Measurements from ENCODE around the gene DNAH8. TPM values are rescaled to one million over a fixed set of nuclear protein-coding genes. Genes with fewer than 3 reads are reported as not detected.

The DNAH8 gene
- total RNA-seq, 1 donor from 2014 or later = not detected

DNA sequence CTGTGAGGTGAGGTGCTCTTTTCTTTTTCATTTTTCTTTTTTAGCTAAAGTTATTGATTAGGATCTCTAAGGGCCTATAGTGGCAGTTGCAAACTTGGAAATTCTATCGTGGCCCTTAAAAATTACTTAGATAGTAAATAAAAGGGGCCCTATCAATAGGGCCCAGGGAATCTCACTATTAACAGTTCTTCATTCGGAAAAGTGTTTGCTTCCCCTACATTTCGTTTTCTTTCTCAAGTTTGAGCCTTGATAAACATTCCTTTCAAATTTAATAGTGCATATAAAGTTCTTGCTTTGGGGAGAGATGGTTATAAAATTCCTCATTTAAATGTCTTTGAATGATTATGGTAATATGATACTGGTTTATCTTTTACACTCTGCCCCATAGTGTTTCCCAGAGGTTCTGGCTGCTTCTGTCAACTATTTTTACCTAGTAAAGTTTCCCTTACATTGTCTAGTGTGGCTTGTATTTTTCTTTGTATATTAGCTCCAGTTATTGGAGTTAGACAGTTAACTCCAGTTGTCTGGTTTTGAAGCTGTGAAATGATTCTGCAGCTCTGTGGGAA is 263.1 kb downstream of the DNAH8 start:
- Histone ChIP-seq H3K9me3 (ENCODE audit: insufficient read depth, low read depth, low read length) (no peaks in the 10 kb centered on the region), H3K4me2 (ENCODE audit: low read length) (no peak overlapping the region), H3K4me3 (ENCODE audit: insufficient read depth, low read depth, low read length) (no peak overlapping the region), H3K36me3 (ENCODE audit: insufficient read depth, low read length) (no peaks in the 10 kb centered on the region), H3K9ac (ENCODE audit: low read length) (no peak overlapping the region), H3K27me3 (ENCODE audit: insufficient read depth, low read length) (peaks cover 4% of the 10 kb centered on the region), H3K4me1 (ENCODE audit: insufficient read depth, low read length) (no peaks in the 10 kb centered on the region), H4K20me1 (ENCODE audit: insufficient read depth, low read length) (no peaks in the 10 kb centered on the region), H3K79me2 (ENCODE audit: insufficient read depth, low read length) (no peaks in the 10 kb centered on the region), H3K27ac (ENCODE audit: low read depth, low read length) (no peak overlapping the region), H2AFZ (ENCODE audit: low read depth, low read length) (no peak overlapping the region)
- FAIRE-seq (no peak), DNase-seq (ENCODE audit: low read depth) (no peak)
- Mint-ChIP-seq H3K36me3 (ENCODE audit: low read depth, unreplicated experiment) (no peaks in the 10 kb centered on the region), H3K9me3 (ENCODE audit: unreplicated experiment) (no peaks in the 10 kb centered on the region), H3K27me3 (ENCODE audit: low read depth, unreplicated experiment) (peaks cover 21% of the 10 kb centered on the region), H3K4me3 (ENCODE audit: unreplicated experiment) (no peak overlapping the region), H3K27ac (ENCODE audit: unreplicated experiment) (no peak overlapping the region), H3K4me1 (ENCODE audit: low read depth, unreplicated experiment) (peaks cover 3% of the 10 kb centered on the region)
- TF ChIP-seq EZH2 (IDR thresholded peaks at IDR 0.05; ENCODE audit: insufficient read depth, low read length) = no peak
- TF ChIP-seq CTCF (IDR thresholded peaks at IDR 0.05; ENCODE audit: insufficient read depth, low read depth, low read length) = no peak

DNA sequence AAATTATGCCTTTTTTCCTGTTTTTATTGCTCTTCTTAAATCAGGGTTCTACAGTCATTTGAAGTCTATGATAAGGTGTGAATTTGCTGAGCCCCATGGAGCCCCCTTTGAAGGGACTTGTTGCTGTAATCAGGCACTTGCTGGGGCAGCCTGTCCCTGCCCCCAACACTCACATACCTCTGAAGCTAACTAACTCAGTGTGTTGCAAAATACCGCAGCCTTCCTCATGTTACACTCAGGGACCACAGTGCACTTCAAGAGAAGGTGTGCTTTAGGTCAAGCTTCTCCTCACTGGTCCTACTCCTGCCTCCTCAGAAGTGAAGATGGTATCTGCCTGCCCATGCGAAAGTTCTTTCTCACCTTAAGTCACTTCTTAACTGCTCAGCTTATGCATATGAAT is 267.4 kb downstream of the DNAH8 start:
- Histone ChIP-seq H3K4me1 (ENCODE audit: insufficient read depth, low read length) (no peaks in the 10 kb centered on the region), H3K27ac (ENCODE audit: low read depth, low read length) (no peak overlapping the region), H2AFZ (ENCODE audit: low read depth, low read length) (no peak overlapping the region), H3K79me2 (ENCODE audit: insufficient read depth, low read length) (no peaks in the 10 kb centered on the region), H4K20me1 (ENCODE audit: insufficient read depth, low read length) (no peaks in the 10 kb centered on the region), H3K27me3 (ENCODE audit: insufficient read depth, low read length) (peaks cover 4% of the 10 kb centered on the region), H3K4me3 (ENCODE audit: insufficient read depth, low read depth, low read length) (no peak overlapping the region), H3K4me2 (ENCODE audit: low read length) (no peak overlapping the region), H3K9ac (ENCODE audit: low read length) (no peak overlapping the region), H3K9me3 (ENCODE audit: insufficient read depth, low read depth, low read length) (no peaks in the 10 kb centered on the region), H3K36me3 (ENCODE audit: insufficient read depth, low read length) (no peaks in the 10 kb centered on the region)
- no peak for TF ChIP-seq CTCF (IDR thresholded peaks at IDR 0.05; ENCODE audit: insufficient read depth, low read depth, low read length)
- TF ChIP-seq EZH2 (IDR thresholded peaks at IDR 0.05; ENCODE audit: insufficient read depth, low read length) = no peak
- Mint-ChIP-seq H3K27ac (ENCODE audit: unreplicated experiment) (no peak overlapping the region), H3K36me3 (ENCODE audit: low read depth, unreplicated experiment) (no peaks in the 10 kb centered on the region), H3K4me1 (ENCODE audit: low read depth, unreplicated experiment) (no peaks in the 10 kb centered on the region), H3K4me3 (ENCODE audit: unreplicated experiment) (no peak overlapping the region), H3K27me3 (ENCODE audit: low read depth, unreplicated experiment) (peaks cover 5% of the 10 kb centered on the region), H3K9me3 (ENCODE audit: unreplicated experiment) (no peaks in the 10 kb centered on the region)
- FAIRE-seq (no peak), DNase-seq (ENCODE audit: low read depth) (no peak)

- FAIRE-seq = no peak
- no peaks in the 10 kb centered on the region for H3K79me2 ChIP-seq (ENCODE audit: insufficient read depth, low read length)
- no peak for TF ChIP-seq EZH2 (IDR thresholded peaks at IDR 0.05; ENCODE audit: insufficient read depth, low read length)
- TF ChIP-seq CTCF (IDR thresholded peaks at IDR 0.05; ENCODE audit: insufficient read depth, low read depth, low read length) = no peak
- H2AFZ ChIP-seq (ENCODE audit: low read depth, low read length) = no peak overlapping the region
- no peak overlapping the region for H3K4me2 ChIP-seq (ENCODE audit: low read length)
- no peak for DNase-seq (ENCODE audit: low read depth)
- H3K4me1 ChIP-seq (ENCODE audit: insufficient read depth, low read length) = no peaks in the 10 kb centered on the region
- no peaks in the 10 kb centered on the region for H3K27me3 ChIP-seq (ENCODE audit: insufficient read depth, low read length)
- H3K9me3 ChIP-seq (ENCODE audit: insufficient read depth, low read depth, low read length) = no peaks in the 10 kb centered on the region
- H4K20me1 ChIP-seq (ENCODE audit: insufficient read depth, low read length) = no peaks in the 10 kb centered on the region
- no peaks in the 10 kb centered on the region for H3K36me3 ChIP-seq (ENCODE audit: insufficient read depth, low read length)
- H3K27ac Mint-ChIP-seq (ENCODE audit: unreplicated experiment) = no peak overlapping the region
- no peaks in the 10 kb centered on the region for H3K27me3 Mint-ChIP-seq (ENCODE audit: low read depth, unreplicated experiment)
- no peaks in the 10 kb centered on the region for H3K36me3 Mint-ChIP-seq (ENCODE audit: low read depth, unreplicated experiment)
- H3K27ac ChIP-seq (ENCODE audit: low read depth, low read length) = no peak overlapping the region
- H3K9me3 Mint-ChIP-seq (ENCODE audit: unreplicated experiment) = no peaks in the 10 kb centered on the region
- H3K9ac ChIP-seq (ENCODE audit: low read length) = no peak overlapping the region
- no peak overlapping the region for H3K4me3 Mint-ChIP-seq (ENCODE audit: unreplicated experiment)
- H3K4me1 Mint-ChIP-seq (ENCODE audit: low read depth, unreplicated experiment) = no peaks in the 10 kb centered on the region
- H3K4me3 ChIP-seq (ENCODE audit: insufficient read depth, low read depth, low read length) = no peak overlapping the region
Observed at GRCh38 chr6:38984723-38985122, 269.6 kb downstream of the DNAH8 start.
